ENCODE results near the gene KLK4. TPM values are rescaled to one million over a fixed set of nuclear protein-coding genes. Genes with fewer than 3 reads are reported as not detected.
A peak's percentile ranks its signal among the peaks of the same experiment; 100 is the strongest.

The KLK4 gene
- total and polyA plus RNA-seq, 10 of the 15 experiments (the other 5 are each of a cell fraction or from before 2014, with no cell fraction given): 0.06 to 0.31 TPM; not detected in 8

GRCh38 chr19:50890422-50891252 lies 20.6 kb downstream of the KLK4 start (continued):
- TF ChIP-seq DPF2 (IDR thresholded peaks at IDR 0.05) (peak; percentile 75), NFIC (IDR thresholded peaks at IDR 0.05; ENCODE audit: low read depth, low read length) (peak; percentile 89; the same call in 1 of the 2 replicates), EED (IDR thresholded peaks at IDR 0.05; ENCODE audit: low read depth) (0 out of 2 replicates have a peak, but pooled peaks have one; percentile 2), MTA2 (IDR thresholded peaks at IDR 0.05; ENCODE audit: low read depth) (peak; percentile 43; the same call in 1 of the 2 replicates), ZNF687 (IDR thresholded peaks at IDR 0.05) (peak; percentile 55), BRCA1 (IDR thresholded peaks at IDR 0.05; ENCODE audit: low read depth, low read length) (no peak), SIX5 (IDR thresholded peaks at IDR 0.05; ENCODE audit: low read depth, low read length, severe bottlenecking) (no peak), EP300 (IDR thresholded peaks at IDR 0.05; ENCODE audit: borderline replicate concordance in 1 of 2, control insufficient read depth in 1 of 2, low read depth in 2 of 2, low read length in 2 of 2) (peak; percentile 79 to 82), STAT1 (conservative IDR thresholded peaks at IDR 0.05) (no peak)
- TF ChIP-seq, protein P1, sequence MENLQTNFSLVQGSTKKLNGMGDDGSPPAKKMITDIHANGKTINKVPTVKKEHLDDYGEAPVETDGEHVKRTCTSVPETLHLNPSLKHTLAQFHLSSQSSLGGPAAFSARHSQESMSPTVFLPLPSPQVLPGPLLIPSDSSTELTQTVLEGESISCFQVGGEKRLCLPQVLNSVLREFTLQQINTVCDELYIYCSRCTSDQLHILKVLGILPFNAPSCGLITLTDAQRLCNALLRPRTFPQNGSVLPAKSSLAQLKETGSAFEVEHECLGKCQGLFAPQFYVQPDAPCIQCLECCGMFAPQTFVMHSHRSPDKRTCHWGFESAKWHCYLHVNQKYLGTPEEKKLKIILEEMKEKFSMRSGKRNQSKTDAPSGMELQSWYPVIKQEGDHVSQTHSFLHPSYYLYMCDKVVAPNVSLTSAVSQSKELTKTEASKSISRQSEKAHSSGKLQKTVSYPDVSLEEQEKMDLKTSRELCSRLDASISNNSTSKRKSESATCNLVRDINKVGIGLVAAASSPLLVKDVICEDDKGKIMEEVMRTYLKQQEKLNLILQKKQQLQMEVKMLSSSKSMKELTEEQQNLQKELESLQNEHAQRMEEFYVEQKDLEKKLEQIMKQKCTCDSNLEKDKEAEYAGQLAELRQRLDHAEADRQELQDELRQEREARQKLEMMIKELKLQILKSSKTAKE (IDR thresholded peaks at IDR 0.05; ENCODE audit: low read depth, poor library complexity, severe bottlenecking): peak; percentile 80
- TF ChIP-seq, protein P2, sequence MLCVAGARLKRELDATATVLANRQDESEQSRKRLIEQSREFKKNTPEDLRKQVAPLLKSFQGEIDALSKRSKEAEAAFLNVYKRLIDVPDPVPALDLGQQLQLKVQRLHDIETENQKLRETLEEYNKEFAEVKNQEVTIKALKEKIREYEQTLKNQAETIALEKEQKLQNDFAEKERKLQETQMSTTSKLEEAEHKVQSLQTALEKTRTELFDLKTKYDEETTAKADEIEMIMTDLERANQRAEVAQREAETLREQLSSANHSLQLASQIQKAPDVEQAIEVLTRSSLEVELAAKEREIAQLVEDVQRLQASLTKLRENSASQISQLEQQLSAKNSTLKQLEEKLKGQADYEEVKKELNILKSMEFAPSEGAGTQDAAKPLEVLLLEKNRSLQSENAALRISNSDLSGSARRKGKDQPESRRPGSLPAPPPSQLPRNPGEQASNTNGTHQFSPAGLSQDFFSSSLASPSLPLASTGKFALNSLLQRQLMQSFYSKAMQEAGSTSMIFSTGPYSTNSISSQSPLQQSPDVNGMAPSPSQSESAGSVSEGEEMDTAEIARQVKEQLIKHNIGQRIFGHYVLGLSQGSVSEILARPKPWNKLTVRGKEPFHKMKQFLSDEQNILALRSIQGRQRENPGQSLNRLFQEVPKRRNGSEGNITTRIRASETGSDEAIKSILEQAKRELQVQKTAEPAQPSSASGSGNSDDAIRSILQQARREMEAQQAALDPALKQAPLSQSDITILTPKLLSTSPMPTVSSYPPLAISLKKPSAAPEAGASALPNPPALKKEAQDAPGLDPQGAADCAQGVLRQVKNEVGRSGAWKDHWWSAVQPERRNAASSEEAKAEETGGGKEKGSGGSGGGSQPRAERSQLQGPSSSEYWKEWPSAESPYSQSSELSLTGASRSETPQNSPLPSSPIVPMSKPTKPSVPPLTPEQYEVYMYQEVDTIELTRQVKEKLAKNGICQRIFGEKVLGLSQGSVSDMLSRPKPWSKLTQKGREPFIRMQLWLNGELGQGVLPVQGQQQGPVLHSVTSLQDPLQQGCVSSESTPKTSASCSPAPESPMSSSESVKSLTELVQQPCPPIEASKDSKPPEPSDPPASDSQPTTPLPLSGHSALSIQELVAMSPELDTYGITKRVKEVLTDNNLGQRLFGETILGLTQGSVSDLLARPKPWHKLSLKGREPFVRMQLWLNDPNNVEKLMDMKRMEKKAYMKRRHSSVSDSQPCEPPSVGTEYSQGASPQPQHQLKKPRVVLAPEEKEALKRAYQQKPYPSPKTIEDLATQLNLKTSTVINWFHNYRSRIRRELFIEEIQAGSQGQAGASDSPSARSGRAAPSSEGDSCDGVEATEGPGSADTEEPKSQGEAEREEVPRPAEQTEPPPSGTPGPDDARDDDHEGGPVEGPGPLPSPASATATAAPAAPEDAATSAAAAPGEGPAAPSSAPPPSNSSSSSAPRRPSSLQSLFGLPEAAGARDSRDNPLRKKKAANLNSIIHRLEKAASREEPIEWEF (IDR thresholded peaks at IDR 0.05; ENCODE audit: insufficient replicate concordance, low read depth, low read length): peak; percentile 73
- TF ChIP-seq, protein P3, sequence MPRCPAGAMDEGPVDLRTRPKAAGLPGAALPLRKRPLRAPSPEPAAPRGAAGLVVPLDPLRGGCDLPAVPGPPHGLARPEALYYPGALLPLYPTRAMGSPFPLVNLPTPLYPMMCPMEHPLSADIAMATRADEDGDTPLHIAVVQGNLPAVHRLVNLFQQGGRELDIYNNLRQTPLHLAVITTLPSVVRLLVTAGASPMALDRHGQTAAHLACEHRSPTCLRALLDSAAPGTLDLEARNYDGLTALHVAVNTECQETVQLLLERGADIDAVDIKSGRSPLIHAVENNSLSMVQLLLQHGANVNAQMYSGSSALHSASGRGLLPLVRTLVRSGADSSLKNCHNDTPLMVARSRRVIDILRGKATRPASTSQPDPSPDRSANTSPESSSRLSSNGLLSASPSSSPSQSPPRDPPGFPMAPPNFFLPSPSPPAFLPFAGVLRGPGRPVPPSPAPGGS (IDR thresholded peaks at IDR 0.05; ENCODE audit: borderline replicate concordance, insufficient read depth, low read depth, low read length, poor library complexity, severe bottlenecking): peak; percentile 88

All from GM12878 (cell line).